ENCODE data around the gene RREB1.

The RREB1 gene

GRCh38 chr6:7107578-7108195, at the start of gene RREB1:
Gene RREB1 (plus strand): TSS chr6:7107961. CDS start chr6:7181912, 73,951 bp downstream.
- DNase-seq (ENCODE audit: low read depth in 2 of 2): peak in 1 of 2 donors; percentile 47

GRCh38 chr6:7058250-7058923, 49.4 kb upstream of the RREB1 start:
- no peak for DNase-seq (ENCODE audit: low read depth in 2 of 2)

- DNase-seq (ENCODE audit: low read depth in 2 of 2): no peak
Observed at GRCh38 chr6:7060769-7061516, 46.8 kb upstream of the RREB1 start.

GRCh38 chr6:7062451-7063162, 45.2 kb upstream of the RREB1 start:
- no peak for DNase-seq (ENCODE audit: low read depth in 2 of 2)

GRCh38 chr6:7067305-7067704, 40.5 kb upstream of the RREB1 start:
- DNase-seq (ENCODE audit: low read depth in 2 of 2): no peak

- DNase-seq (ENCODE audit: low read depth in 2 of 2): no peak
Observed at GRCh38 chr6:7071405-7071804, 36.4 kb upstream of the RREB1 start.

GRCh38 chr6:7073082-7073820, 34.5 kb upstream of the RREB1 start:
- DNase-seq (ENCODE audit: low read depth in 2 of 2): no peak

- DNase-seq (ENCODE audit: low read depth in 2 of 2): peak in 1 of 2 donors; percentile 26
Observed at GRCh38 chr6:7073821-7074525, 33.8 kb upstream of the RREB1 start.

- DNase-seq (ENCODE audit: low read depth in 2 of 2): no peak
Observed at GRCh38 chr6:7074870-7075269, 32.9 kb upstream of the RREB1 start.

- no peak for DNase-seq (ENCODE audit: low read depth in 2 of 2)
Observed at GRCh38 chr6:7075341-7076000, 32.3 kb upstream of the RREB1 start.

- no peak for DNase-seq (ENCODE audit: low read depth in 2 of 2)
Observed at GRCh38 chr6:7077856-7078255, 29.9 kb upstream of the RREB1 start.

GRCh38 chr6:7078856-7079255, 28.9 kb upstream of the RREB1 start:
- no peak for DNase-seq (ENCODE audit: low read depth in 2 of 2)

GRCh38 chr6:7080311-7080710, 27.4 kb upstream of the RREB1 start:
- no peak for DNase-seq (ENCODE audit: low read depth in 2 of 2)

GRCh38 chr6:7085911-7086310, 21.9 kb upstream of the RREB1 start:
- DNase-seq (ENCODE audit: low read depth in 2 of 2): no peak

- DNase-seq (ENCODE audit: low read depth in 2 of 2): peak in 1 of 2 donors; percentile 20
Observed at GRCh38 chr6:7086488-7086887, 21.3 kb upstream of the RREB1 start.

GRCh38 chr6:7087066-7087465, 20.7 kb upstream of the RREB1 start:
- DNase-seq (ENCODE audit: low read depth in 2 of 2): no peak

GRCh38 chr6:7087491-7087979, 20.2 kb upstream of the RREB1 start:
- no peak for DNase-seq (ENCODE audit: low read depth in 2 of 2)

- no peak for DNase-seq (ENCODE audit: low read depth in 2 of 2)
Observed at GRCh38 chr6:7088076-7088742, 19.6 kb upstream of the RREB1 start.

GRCh38 chr6:7098993-7099392, 8.8 kb upstream of the RREB1 start:
- DNase-seq (ENCODE audit: low read depth in 2 of 2): no peak

All from activated CD8-positive, alpha-beta memory T cell treated with anti-CD3 and anti-CD28 coated beads for 4 hours (primary cell).